KMS-11 (cell line): ENCODE results near the gene PPIG.

Source experiments
- H2AFZ ChIP-seq: fragments of 200-600 bp; sonication (generic); 2 replicates; pipeline ENCODE4 v1.6.1; 2016; ENCODE audit warnings: antibody characterized with exemption, mixed run types, low read depth
- H3K27ac ChIP-seq: fragments of 200-600 bp; sonication (generic); 2 replicates; pipeline ENCODE4 v1.6.1; 2016; ENCODE audit warnings: mild to moderate bottlenecking, mixed run types
- H3K27me3 ChIP-seq: fragments of 200-600 bp; sonication (generic); 2 replicates; pipeline ENCODE4 v1.6.1; 2017; ENCODE audit warnings: mild to moderate bottlenecking, low read depth, mixed run types, moderate library complexity; ENCODE audit not compliant: insufficient read depth
- H3K36me3 ChIP-seq: fragments of 200-600 bp; sonication (generic); 2 replicates; pipeline ENCODE4 v1.6.1; 2017; ENCODE audit warnings: mild to moderate bottlenecking, mixed run types; ENCODE audit not compliant: insufficient read depth
- H3K4me1 ChIP-seq: fragments of 200-600 bp; sonication (generic); 2 replicates; pipeline ENCODE4 v1.6.1; 2016; ENCODE audit warnings: mild to moderate bottlenecking, low read depth, mixed run types; ENCODE audit not compliant: poor library complexity, severe bottlenecking
- H3K4me2 ChIP-seq: fragments of 200-600 bp; sonication (generic); 2 replicates; pipeline ENCODE4 v1.7.0; 2016; ENCODE audit warnings: mild to moderate bottlenecking, mixed run types
- H3K4me3 ChIP-seq: fragments of 200-600 bp; sonication (generic); IDR thresholded peaks from 2 replicates; pipeline ENCODE4 v1.6.1; 2017; ENCODE audit warnings: low read depth, low read length, mixed read lengths; ENCODE audit not compliant: insufficient read depth
- H3K79me2 ChIP-seq: fragments of 200-600 bp; sonication (generic); 2 replicates; pipeline ENCODE4 v1.6.1; 2016; ENCODE audit warnings: low read depth, mixed run types; ENCODE audit not compliant: insufficient read depth
- H3K9ac ChIP-seq: fragments of 200-600 bp; sonication (generic); 2 replicates; pipeline ENCODE4 v1.6.1; 2016; ENCODE audit warnings: mild to moderate bottlenecking, mixed run types
- H4K20me1 ChIP-seq: fragments of 200-600 bp; sonication (generic); 2 replicates; pipeline ENCODE4 v1.6.1; 2016; ENCODE audit warnings: mild to moderate bottlenecking, mixed run types; ENCODE audit not compliant: insufficient read depth
- TF ChIP-seq, protein P1 (sequence below): fragments of 200-600 bp; sonication (generic); conservative IDR thresholded peaks from 2 replicates; pipeline ENCODE4 v1.6.1; 2017; ENCODE audit warnings: low read depth, mild to moderate bottlenecking, antibody characterized with exemption, low read length, moderate library complexity, mixed read lengths

Gene PPIG

DNA sequence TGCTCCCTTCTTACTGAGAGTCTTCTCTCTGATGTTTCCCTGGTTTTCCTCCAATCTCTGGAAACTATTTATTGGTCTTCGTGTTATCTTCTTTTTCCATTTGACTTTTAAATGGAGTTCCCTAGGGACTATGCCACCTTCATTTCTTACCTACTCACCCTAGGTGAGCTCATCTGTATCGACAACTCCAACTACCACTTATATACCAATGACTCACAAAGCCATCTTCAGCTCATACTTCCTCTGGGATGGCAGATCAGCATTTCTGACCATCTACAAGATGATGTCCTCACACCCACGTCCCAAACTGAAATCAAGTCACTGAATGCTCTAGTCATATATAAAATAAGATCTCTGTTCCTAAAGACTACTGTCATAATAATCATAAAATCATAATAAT lies 69.5 kb downstream of the PPIG start:
- Histone ChIP-seq H3K4me1 (no peaks in the 10 kb centered on the region), H3K27ac (no peak overlapping the region), H3K27me3 (no peaks in the 10 kb centered on the region), H2AFZ (no peak overlapping the region), H3K4me3 (no peak overlapping the region), H4K20me1 (no peaks in the 10 kb centered on the region), H3K4me2 (no peak overlapping the region), H3K36me3 (no peaks in the 10 kb centered on the region), H3K9ac (no peak overlapping the region), H3K79me2 (no peaks in the 10 kb centered on the region)
- TF ChIP-seq, protein P1, sequence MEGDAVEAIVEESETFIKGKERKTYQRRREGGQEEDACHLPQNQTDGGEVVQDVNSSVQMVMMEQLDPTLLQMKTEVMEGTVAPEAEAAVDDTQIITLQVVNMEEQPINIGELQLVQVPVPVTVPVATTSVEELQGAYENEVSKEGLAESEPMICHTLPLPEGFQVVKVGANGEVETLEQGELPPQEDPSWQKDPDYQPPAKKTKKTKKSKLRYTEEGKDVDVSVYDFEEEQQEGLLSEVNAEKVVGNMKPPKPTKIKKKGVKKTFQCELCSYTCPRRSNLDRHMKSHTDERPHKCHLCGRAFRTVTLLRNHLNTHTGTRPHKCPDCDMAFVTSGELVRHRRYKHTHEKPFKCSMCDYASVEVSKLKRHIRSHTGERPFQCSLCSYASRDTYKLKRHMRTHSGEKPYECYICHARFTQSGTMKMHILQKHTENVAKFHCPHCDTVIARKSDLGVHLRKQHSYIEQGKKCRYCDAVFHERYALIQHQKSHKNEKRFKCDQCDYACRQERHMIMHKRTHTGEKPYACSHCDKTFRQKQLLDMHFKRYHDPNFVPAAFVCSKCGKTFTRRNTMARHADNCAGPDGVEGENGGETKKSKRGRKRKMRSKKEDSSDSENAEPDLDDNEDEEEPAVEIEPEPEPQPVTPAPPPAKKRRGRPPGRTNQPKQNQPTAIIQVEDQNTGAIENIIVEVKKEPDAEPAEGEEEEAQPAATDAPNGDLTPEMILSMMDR = no peak

DNA sequence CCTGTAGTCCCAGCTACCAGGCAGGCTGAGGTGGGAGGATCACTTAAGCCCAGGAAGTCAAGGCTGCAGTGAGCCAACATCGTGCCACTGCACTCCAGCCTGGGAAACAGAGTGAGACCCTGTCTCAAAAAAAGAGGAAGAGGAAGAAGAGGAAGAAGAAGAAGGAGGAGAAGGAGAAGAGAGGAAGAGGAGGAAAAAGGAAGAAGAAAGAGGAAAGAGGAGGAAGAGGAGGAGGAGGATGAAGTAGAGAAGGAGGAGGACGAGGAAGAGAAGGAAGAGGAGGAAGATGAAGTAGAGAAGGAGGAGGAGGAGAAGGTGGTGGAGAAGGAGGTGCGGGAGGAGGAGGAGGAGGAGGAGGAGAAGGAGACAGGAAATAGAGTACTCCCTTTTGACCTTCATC lies 72.0 kb downstream of the PPIG start:
- no peaks in the 10 kb centered on the region for H3K36me3 ChIP-seq
- no peak overlapping the region for H3K4me2 ChIP-seq
- H3K79me2 ChIP-seq = no peaks in the 10 kb centered on the region
- no peak overlapping the region for H3K9ac ChIP-seq
- H3K4me3 ChIP-seq = no peak overlapping the region
- H3K4me1 ChIP-seq = no peaks in the 10 kb centered on the region
- H3K27me3 ChIP-seq = no peaks in the 10 kb centered on the region
- H2AFZ ChIP-seq = no peak overlapping the region
- no peak overlapping the region for H3K27ac ChIP-seq
- TF ChIP-seq, protein P1 = no peak
- H4K20me1 ChIP-seq = no peaks in the 10 kb centered on the region

DNA sequence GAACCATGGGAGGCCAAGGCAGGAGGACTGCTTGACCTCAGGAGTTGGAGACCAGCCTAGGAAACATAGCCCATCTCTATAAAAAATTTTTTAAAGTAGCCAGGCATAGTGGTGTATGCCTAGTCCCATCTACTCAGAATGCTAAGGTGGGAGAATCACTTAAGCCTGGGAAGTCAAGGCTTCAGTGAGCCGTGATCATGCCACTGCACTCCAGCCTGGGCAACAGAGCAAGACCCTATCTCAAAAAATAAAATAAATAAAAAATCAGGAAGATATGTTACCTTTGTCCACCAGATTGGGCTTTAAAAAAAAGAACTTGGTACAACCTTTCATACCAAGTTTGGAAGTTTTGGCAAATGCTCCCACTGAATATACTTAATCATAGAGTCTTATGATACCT lies 74.7 kb downstream of the PPIG start:
- Histone ChIP-seq H3K27me3 (no peaks in the 10 kb centered on the region), H3K9ac (no peak overlapping the region), H2AFZ (no peak overlapping the region), H3K4me1 (no peaks in the 10 kb centered on the region), H3K4me2 (no peak overlapping the region), H3K36me3 (no peaks in the 10 kb centered on the region), H4K20me1 (no peaks in the 10 kb centered on the region), H3K27ac (no peak overlapping the region), H3K4me3 (no peak overlapping the region), H3K79me2 (no peaks in the 10 kb centered on the region)
- TF ChIP-seq, protein P1 = no peak

DNA sequence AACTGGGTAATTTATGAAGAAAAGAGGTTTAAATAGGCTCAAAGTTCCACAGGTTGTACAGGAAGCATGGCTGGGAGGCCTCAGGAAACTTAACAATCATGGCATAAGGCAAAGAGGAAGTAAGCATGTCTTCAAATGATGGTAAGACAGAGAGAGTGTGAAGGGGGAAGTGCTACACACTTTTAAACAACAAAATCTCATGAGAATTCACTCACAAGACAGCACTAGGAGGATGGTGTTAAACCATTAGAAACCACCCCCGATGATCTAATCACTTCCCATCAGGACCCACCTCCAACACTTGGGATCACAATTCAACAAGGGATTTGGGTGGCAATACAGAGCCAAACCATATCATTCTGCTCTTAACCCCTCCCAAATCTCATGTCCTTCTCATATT lies 75.2 kb downstream of the PPIG start:
- Histone ChIP-seq H3K4me3 (no peak overlapping the region), H3K27me3 (no peaks in the 10 kb centered on the region), H3K27ac (no peak overlapping the region), H3K36me3 (no peaks in the 10 kb centered on the region), H3K4me2 (no peak overlapping the region), H3K4me1 (no peaks in the 10 kb centered on the region), H2AFZ (no peak overlapping the region), H3K79me2 (no peaks in the 10 kb centered on the region), H3K9ac (no peak overlapping the region), H4K20me1 (no peaks in the 10 kb centered on the region)
- TF ChIP-seq, protein P1 = no peak

DNA sequence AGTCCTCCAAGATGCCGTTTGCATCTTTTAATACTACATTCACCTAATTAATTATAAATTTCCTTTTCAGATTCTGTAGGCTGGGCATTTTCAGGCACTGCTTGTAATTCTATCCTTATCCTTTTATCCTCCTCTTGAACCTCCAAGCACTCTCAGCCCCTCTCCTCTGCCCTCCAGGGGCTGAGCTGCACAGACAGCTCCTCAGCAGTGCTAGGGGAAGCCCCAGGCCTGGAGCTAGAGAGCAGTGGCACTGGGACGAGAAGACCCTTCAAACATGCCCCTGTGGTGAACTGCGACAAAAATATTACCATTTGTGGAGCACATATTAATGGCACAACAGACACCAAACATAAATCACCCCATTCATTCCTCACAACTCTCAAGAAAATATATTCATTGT lies 77.1 kb downstream of the PPIG start:
- no peak overlapping the region for H3K27ac ChIP-seq
- no peaks in the 10 kb centered on the region for H3K79me2 ChIP-seq
- no peak overlapping the region for H2AFZ ChIP-seq
- H4K20me1 ChIP-seq = no peaks in the 10 kb centered on the region
- H3K4me1 ChIP-seq = no peaks in the 10 kb centered on the region
- no peaks in the 10 kb centered on the region for H3K27me3 ChIP-seq
- H3K4me2 ChIP-seq = no peak overlapping the region
- no peak overlapping the region for H3K9ac ChIP-seq
- H3K4me3 ChIP-seq = no peak overlapping the region
- H3K36me3 ChIP-seq = no peaks in the 10 kb centered on the region
- TF ChIP-seq, protein P1 = no peak
